Heart right ventricle (tissue), 16 donors: Measurements from ENCODE around the gene IFNL4. TPM values are rescaled to one million over a fixed set of nuclear protein-coding genes. Genes with fewer than 3 reads are reported as not detected.

Experiments used
- ATAC-seq, 8 donors: fragments of 200-7000 bp; cut with Tn5 transposase; one replicate each; pipeline ENCODE4 v1.9.1; 2020; ENCODE audit warnings: mild to moderate bottlenecking in 8 of 8, moderate library complexity in 8 of 8, moderate number of reproducible peaks in 1 of 8
- DNase-seq, 2 donors: peaks; one replicate each; pipeline ENCODE4 v3.0.0-alpha.2; 2020
- H3K27ac ChIP-seq, 10 donors: fragments of 200-600 bp; sonication (generic) in 2 of 10; one replicate each; pipeline versions ENCODE4 v1.5.0 to v1.8.0; 2020 to 2022; ENCODE audit warnings: mild to moderate bottlenecking in 3 of 10
- H3K27me3 ChIP-seq, 7 donors: fragments of 200-600 bp; one replicate each; pipeline ENCODE4 v1.8.0; 2021 to 2022; ENCODE audit warnings: mild to moderate bottlenecking in 2 of 7
- H3K36me3 ChIP-seq, 9 donors: fragments of 200-600 bp; sonication (generic) in 1 of 9; one replicate each; pipeline versions ENCODE4 v1.5.0 to v1.8.0; 2020 to 2022; ENCODE audit warnings: mild to moderate bottlenecking in 2 of 9
- H3K4me1 ChIP-seq, 9 donors: fragments of 200-600 bp; sonication (generic) in 1 of 9; one replicate each; pipeline versions ENCODE4 v1.5.0 to v1.8.0; 2020 to 2022; ENCODE audit warnings: mild to moderate bottlenecking in 4 of 9
- H3K4me3 ChIP-seq, 10 donors: fragments of 200-600 bp; sonication (generic) in 2 of 10; one replicate each; pipeline versions ENCODE4 v1.5.0 to v1.8.0; 2020 to 2022; ENCODE audit warnings: mild to moderate bottlenecking in 7 of 10, moderate library complexity in 2 of 10
- H3K9me3 ChIP-seq, 11 donors: fragments of 200-600 bp in 10 of 11; sonication (generic) in 2 of 11; one replicate each; pipeline versions ENCODE4 v1.5.0 to v1.8.0; 2013 to 2022; ENCODE audit warnings: mild to moderate bottlenecking in 2 of 11, control low read depth in 1 of 11, moderate library complexity in 1 of 11
- WGBS, 2 donors: extraction: QIAGEN DNeasy Blood & Tissue Kit; methylation state at CpG; one replicate each; pipeline ENCODE4 v1.1.7; 2013; ENCODE audit warnings: inconsistent platforms in 1 of 2; 5-methylcytosine and 5-hydroxymethylcytosine counted together
- intact Hi-C, 10 donors: fragments of 100-400 bp; cut with DNase I; formaldehyde crosslinking; loops; one replicate each; pipeline versions ENCODE4 v1.11.1 to v1.14.2; 2022
- polyA plus RNA-seq, 2 donors: library from polyadenylated mRNA; stranded (reverse); fragments of 200-250 nt; gene quantifications; one replicate each; pipeline ENCODE4 v1.2.3, GENCODE V29; 2013
- total RNA-seq, 10 donors: library from RNA; stranded (reverse); fragmentation: NEBNext Ultra II Directional in 3 of 10; extraction: Animal tissue kit (Norgen Biotek cat#: 25700) in 3 of 10; gene quantifications; one replicate each; pipeline versions ENCODE4 v1.2.1 to v1.2.4, GENCODE V29; 2021 to 2023
- TF ChIP-seq, protein P1 (sequence below), 9 donors: fragments of 200-600 bp; sonication (generic) in 2 of 9; IDR thresholded peaks; one replicate each; pipeline versions ENCODE4 v1.5.0 to v1.8.0; 2021 to 2022; ENCODE audit warnings: antibody characterized with exemption in 9 of 9, mild to moderate bottlenecking in 5 of 9, moderate library complexity in 1 of 9
- donor health status: Arrhythmogenic right ventricular cardiomyopathy.
- donor health status: ischemic (EF 13 %, LVEDD 7.1; RV severe dilation, severe dysfunction).
- donor health status: healthy with polysubstance abuse.
- donor health status: DM: no; HTN: yes; CAD: no.
- donor health status: DM: no; HTN: no; CAD: no.
- donor health status: ischemic (EF 25% LVEDD 6.9; RV normal size, moderate dysfunction).
- donor health status: ischemic (EF 25% LVEDD 5.7; RV mildly dilated, moderate dysfunction).
- donor health status: healthy.
- donor health status: DM: yes; HTN: yes; CAD: no.
- donor health status: Ischemic cardiomyopathy.
- donor health status: ischemic (EF 35%, LVEDD 5.7; RV mildly dilated, moderate dysfunction).
- donor health status: nonischemic (EF 11% LVEDD 7.7; RV severe dilation, severe dysfunction).
- donor health status: DM: yes; HTN: yes; CAD: no.
- donor health status: PGD.
- donor health status: ischemic (EF 29% LVEDD 5.4; RV normal size, mild dysfunction).
- donor health status: nonischemic (EF 23%, LVEDD 6.1; RV moderate dilation, normal function).

IFNL4 gene
- total and polyA plus RNA-seq, 12 donors, result not detected

DNA sequence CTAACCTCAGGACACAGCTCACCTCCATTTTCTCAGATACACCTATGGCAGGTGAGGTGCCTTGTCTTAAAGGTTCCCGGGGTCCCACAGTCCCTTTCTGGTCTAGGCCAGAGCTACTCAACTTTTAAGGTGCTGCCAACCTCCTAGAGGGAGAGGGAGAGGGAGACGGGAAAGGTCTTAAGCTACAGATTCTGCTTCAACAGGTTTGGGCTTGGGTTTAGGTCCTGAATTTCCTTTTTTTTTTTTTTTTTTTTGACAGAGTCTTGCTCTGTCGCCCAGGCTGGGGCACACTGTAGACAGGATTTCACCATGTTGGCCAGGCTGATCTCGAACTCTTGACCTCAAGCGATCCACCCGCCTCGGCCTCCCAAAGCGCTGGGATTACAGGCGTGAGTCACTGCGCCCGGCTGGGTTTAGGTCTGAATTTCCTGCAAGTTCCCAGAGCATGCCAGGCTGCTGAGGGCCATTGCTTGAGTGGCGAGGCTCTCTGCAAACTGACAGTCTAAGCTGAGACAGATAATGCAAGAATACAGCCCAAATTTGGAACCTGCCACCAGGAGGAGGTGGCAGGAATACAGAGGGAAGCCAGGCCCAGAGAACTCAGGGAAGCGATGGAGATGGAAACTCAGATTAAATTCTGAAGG is 36.8 kb downstream of the IFNL4 start:
- H3K36me3 ChIP-seq, result no peaks in the 10 kb centered on the region
- H3K4me1 ChIP-seq, result no peaks in the 10 kb centered on the region
- H3K9me3 ChIP-seq, result peaks cover 0 to 19% (median 3%) of the 10 kb centered on the region in 11 donors
- WGBS, 2 donors, result 67 to 68% methylated on average over 13 of the region's 13 CpGs
- TF ChIP-seq, protein P1, sequence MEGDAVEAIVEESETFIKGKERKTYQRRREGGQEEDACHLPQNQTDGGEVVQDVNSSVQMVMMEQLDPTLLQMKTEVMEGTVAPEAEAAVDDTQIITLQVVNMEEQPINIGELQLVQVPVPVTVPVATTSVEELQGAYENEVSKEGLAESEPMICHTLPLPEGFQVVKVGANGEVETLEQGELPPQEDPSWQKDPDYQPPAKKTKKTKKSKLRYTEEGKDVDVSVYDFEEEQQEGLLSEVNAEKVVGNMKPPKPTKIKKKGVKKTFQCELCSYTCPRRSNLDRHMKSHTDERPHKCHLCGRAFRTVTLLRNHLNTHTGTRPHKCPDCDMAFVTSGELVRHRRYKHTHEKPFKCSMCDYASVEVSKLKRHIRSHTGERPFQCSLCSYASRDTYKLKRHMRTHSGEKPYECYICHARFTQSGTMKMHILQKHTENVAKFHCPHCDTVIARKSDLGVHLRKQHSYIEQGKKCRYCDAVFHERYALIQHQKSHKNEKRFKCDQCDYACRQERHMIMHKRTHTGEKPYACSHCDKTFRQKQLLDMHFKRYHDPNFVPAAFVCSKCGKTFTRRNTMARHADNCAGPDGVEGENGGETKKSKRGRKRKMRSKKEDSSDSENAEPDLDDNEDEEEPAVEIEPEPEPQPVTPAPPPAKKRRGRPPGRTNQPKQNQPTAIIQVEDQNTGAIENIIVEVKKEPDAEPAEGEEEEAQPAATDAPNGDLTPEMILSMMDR (IDR thresholded peaks at IDR 0.05), result no peak
- H3K4me3 ChIP-seq, result no peak overlapping the region
- ATAC-seq, result no peak
- H3K27ac ChIP-seq, result no peak overlapping the region
- peaks cover 0 to 82% (median 43%) of the 10 kb centered on the region in 7 donors for H3K27me3 ChIP-seq
- no peak for DNase-seq
- intact Hi-C loops, result loop anchor here in 1 of 10 donors (10.0 kb wide), 1 partner anchor 113 kb away; the partner anchor contains the start of gene LRFN1

DNA sequence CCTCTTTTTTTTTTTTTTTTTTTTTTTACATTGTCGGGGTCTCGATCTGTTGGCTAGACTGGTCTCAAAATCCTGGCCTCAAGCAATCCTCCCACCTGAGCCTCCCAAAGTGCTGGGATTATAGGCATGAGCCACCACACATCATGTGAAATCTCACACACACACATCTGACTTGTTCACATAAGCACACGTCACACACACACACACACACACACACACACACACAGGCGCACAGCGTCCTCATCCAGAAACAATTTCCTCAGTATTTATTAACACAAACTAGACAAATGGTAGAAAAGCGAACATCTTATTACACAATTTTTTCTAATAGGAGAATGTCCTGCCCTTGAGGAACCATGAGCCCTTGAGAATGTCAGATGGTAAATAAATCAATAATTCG is 39.5 kb downstream of the IFNL4 start:
- Histone ChIP-seq H3K27me3 (peaks cover 2 to 80% (median 42%) of the 10 kb centered on the region in 7 donors), H3K27ac (no peak overlapping the region), H3K4me3 (no peak overlapping the region), H3K4me1 (no peaks in the 10 kb centered on the region), H3K36me3 (no peaks in the 10 kb centered on the region), H3K9me3 (no peaks in the 10 kb centered on the region)
- DNase-seq (no peak), ATAC-seq (no peak)
- intact Hi-C loops, result no loop called here
- 76 to 83% methylated on average over 7 of the region's 7 CpGs for WGBS, 2 donors
- TF ChIP-seq, protein P1 (IDR thresholded peaks at IDR 0.05), result no peak

DNA sequence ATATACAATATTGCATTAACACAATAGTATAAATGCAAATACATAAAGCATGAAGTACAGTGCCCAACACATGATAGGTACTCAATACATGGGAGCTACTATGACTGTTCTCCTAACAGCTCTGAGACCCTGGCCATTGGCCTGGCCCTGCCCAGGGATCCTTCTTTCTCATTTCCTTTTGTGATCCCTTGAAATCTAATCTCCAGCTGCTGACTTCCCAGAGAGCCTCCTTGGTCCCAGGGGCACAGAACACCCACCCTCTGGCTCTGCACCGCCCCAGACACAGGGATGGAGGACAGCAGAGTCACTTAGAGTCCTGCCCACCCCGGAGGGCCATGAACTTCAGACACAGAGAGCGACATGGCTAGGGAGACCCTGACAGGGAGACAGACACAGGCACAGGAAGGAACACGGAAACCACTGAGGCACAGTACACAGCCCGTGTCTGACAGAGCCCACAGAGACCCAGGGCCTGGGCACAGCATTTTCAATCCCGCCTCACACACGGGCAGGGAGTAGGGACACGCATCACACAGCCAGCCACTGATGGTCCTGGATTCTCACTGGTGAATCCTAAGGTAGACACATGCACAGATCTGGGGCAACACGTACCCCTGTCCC is 40.4 kb downstream of the IFNL4 start:
- no peaks in the 10 kb centered on the region for H3K36me3 ChIP-seq
- H3K27ac ChIP-seq, result no peak overlapping the region
- peaks cover 8 to 80% (median 45%) of the 10 kb centered on the region in 7 donors for H3K27me3 ChIP-seq
- no peak overlapping the region for H3K4me3 ChIP-seq
- intact Hi-C loops, result no loop called here
- 72 to 79% methylated on average over 9 of the region's 9 CpGs for WGBS, 2 donors
- H3K4me1 ChIP-seq, result no peaks in the 10 kb centered on the region
- no peaks in the 10 kb centered on the region for H3K9me3 ChIP-seq
- DNase-seq, result no peak
- ATAC-seq, result no peak
- TF ChIP-seq, protein P1 (IDR thresholded peaks at IDR 0.05), result no peak

GRCh38 chr19:39207293-39207836 is 41.3 kb downstream of the IFNL4 start:
- no peak for ATAC-seq
- Histone ChIP-seq H3K27ac (no peak overlapping the region), H3K27me3 (peaks cover 8 to 83% (median 54%) of the 10 kb centered on the region in 7 donors), H3K9me3 (no peaks in the 10 kb centered on the region), H3K36me3 (no peaks in the 10 kb centered on the region), H3K4me1 (no peaks in the 10 kb centered on the region), H3K4me3 (no peak overlapping the region)
- intact Hi-C loops, result no loop called here
- no peak for DNase-seq
- WGBS, 2 donors, result 75 to 78% methylated on average over 6 of the region's 6 CpGs
- TF ChIP-seq, protein P1 (IDR thresholded peaks at IDR 0.05), result no peak
